ENCODE results near the gene MICAL3.

DNA sequence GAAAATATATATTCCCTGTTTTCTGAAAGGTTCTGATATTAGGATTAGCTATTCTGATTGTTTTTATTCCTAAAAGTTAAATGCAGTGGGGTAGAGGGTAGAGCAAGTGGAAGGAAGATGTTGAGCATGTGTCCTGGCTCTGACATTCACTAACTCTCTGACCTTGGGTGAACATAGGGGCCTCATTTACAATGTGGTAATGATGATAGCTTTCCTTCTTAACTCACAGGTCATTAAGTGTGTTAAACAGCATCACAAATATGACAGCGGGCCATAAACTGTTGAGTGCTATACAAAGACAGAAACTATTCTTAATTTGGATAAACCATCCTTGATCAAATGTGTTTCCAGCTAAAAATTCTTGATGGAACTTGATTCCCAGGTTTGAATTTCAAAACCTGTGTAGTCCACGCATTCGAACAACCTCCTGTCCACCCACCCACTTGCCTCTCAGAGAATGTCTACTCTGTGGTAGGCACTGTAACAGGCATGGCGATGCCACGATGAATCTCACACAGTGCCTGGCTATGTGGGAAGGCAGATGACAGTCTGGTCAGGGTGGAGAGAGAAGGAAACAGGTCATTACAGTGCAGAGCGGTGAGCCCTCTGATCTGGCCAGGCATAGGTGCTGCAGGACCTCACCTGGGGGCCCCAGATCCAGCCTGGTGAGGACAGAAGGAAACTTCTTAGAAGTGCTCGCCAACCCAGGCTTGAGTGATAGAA is 34.2 kb upstream of the MICAL3 start:
- TF ChIP-seq POLR2AphosphoS5 (IDR thresholded peaks at IDR 0.05; ENCODE audit: low read depth, low read length) (no peak), SIN3A (IDR thresholded peaks at IDR 0.05; ENCODE audit: borderline replicate concordance, insufficient read depth, low read length) (no peak), TAF1 (IDR thresholded peaks at IDR 0.05; ENCODE audit: borderline replicate concordance, insufficient read depth, low read length) (no peak), FOXP2 (optimal IDR thresholded peaks at IDR 0.05; ENCODE audit: borderline replicate concordance, extremely low read depth, extremely low read length, insufficient read depth) (no peak)
- TF ChIP-seq, protein P1, sequence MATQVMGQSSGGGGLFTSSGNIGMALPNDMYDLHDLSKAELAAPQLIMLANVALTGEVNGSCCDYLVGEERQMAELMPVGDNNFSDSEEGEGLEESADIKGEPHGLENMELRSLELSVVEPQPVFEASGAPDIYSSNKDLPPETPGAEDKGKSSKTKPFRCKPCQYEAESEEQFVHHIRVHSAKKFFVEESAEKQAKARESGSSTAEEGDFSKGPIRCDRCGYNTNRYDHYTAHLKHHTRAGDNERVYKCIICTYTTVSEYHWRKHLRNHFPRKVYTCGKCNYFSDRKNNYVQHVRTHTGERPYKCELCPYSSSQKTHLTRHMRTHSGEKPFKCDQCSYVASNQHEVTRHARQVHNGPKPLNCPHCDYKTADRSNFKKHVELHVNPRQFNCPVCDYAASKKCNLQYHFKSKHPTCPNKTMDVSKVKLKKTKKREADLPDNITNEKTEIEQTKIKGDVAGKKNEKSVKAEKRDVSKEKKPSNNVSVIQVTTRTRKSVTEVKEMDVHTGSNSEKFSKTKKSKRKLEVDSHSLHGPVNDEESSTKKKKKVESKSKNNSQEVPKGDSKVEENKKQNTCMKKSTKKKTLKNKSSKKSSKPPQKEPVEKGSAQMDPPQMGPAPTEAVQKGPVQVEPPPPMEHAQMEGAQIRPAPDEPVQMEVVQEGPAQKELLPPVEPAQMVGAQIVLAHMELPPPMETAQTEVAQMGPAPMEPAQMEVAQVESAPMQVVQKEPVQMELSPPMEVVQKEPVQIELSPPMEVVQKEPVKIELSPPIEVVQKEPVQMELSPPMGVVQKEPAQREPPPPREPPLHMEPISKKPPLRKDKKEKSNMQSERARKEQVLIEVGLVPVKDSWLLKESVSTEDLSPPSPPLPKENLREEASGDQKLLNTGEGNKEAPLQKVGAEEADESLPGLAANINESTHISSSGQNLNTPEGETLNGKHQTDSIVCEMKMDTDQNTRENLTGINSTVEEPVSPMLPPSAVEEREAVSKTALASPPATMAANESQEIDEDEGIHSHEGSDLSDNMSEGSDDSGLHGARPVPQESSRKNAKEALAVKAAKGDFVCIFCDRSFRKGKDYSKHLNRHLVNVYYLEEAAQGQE (IDR thresholded peaks at IDR 0.05; ENCODE audit: insufficient read depth in 1 of 2, low read depth in 2 of 2, low read length in 2 of 2): no peak

Data from PFSK-1 (cell line).